ENCODE measurements around the gene CELSR2.

CELSR2 gene

GRCh38 chr1:109252167-109252892, 3.0 kb downstream of the CELSR2 start:
- DNase-seq = no peak

- DNase-seq = peak; percentile 31
Measured at GRCh38 chr1:109252893-109253802, 3.8 kb downstream of the CELSR2 start.

GRCh38 chr1:109253803-109254620, 4.7 kb downstream of the CELSR2 start:
- no peak for DNase-seq

- no peak for DNase-seq
Measured at GRCh38 chr1:109254621-109255096, 5.3 kb downstream of the CELSR2 start.

GRCh38 chr1:109255097-109255651, 5.8 kb downstream of the CELSR2 start:
- no peak for DNase-seq

GRCh38 chr1:109255678-109256077, 6.3 kb downstream of the CELSR2 start:
- DNase-seq = no peak

GRCh38 chr1:109256085-109256484, 6.7 kb downstream of the CELSR2 start:
- DNase-seq = no peak

GRCh38 chr1:109256971-109257681, 7.8 kb downstream of the CELSR2 start:
- DNase-seq = no peak

- DNase-seq = no peak
Measured at GRCh38 chr1:109257682-109258421, 8.5 kb downstream of the CELSR2 start.

- no peak for DNase-seq
Measured at GRCh38 chr1:109258481-109259466, 9.4 kb downstream of the CELSR2 start.

GRCh38 chr1:109259674-109260557, 10.6 kb downstream of the CELSR2 start:
- DNase-seq = no peak

- no peak for DNase-seq
Measured at GRCh38 chr1:109261006-109261405, 11.7 kb downstream of the CELSR2 start.

GRCh38 chr1:109261578-109261977, 12.2 kb downstream of the CELSR2 start:
- no peak for DNase-seq

- no peak for DNase-seq
Measured at GRCh38 chr1:109262231-109263055, 13.1 kb downstream of the CELSR2 start.

GRCh38 chr1:109263234-109263596, 13.9 kb downstream of the CELSR2 start:
- DNase-seq = no peak

GRCh38 chr1:109263597-109264378, 14.4 kb downstream of the CELSR2 start:
- no peak for DNase-seq

GRCh38 chr1:109264379-109264755, 15.0 kb downstream of the CELSR2 start:
- no peak for DNase-seq
